ENCODE measurements around the gene MYG1. TPM values are rescaled to one million over a fixed set of nuclear protein-coding genes. Genes with fewer than 3 reads are reported as not detected.
A peak's percentile ranks its signal among the peaks of the same experiment; 100 is the strongest.

MYG1 gene
- total and polyA plus RNA-seq, 2 of the 13 experiments (the other 11 are each of a cell fraction or from before 2014, with no cell fraction given) = 38.6 to 58.0 TPM

DNA sequence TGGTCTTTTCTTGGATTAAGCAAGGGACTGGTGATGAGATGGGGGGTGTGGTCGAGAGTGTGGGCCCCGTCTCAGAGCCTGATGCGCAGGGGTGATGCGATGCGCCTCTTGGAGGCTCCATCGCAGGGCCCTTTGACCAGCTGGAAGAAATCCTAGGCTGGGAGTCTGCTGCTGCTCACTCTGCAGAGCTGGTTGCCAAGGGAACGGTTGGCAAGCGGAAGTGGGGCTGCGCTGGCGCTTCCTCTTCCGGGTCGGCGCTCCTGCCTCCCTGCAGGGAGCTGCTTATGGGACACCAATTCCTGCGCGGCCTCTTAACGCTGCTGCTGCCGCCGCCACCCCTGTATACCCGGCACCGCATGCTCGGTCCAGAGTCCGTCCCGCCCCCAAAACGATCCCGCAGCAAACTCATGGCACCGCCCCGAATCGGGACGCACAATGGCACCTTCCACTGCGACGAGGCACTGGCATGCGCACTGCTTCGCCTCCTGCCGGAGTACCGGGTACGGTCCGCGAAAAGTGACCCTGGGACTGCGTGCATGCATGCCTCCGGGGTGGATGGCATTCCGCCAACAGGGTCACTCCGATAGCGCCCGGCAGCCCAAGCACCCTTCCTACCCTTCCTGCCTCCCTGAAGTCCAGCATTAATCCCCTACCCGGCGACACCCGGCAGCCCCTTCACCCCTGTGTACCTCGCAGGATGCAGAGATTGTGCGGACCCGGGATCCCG, at the start of gene MYG1 (continued):
- TF ChIP-seq, protein P1, sequence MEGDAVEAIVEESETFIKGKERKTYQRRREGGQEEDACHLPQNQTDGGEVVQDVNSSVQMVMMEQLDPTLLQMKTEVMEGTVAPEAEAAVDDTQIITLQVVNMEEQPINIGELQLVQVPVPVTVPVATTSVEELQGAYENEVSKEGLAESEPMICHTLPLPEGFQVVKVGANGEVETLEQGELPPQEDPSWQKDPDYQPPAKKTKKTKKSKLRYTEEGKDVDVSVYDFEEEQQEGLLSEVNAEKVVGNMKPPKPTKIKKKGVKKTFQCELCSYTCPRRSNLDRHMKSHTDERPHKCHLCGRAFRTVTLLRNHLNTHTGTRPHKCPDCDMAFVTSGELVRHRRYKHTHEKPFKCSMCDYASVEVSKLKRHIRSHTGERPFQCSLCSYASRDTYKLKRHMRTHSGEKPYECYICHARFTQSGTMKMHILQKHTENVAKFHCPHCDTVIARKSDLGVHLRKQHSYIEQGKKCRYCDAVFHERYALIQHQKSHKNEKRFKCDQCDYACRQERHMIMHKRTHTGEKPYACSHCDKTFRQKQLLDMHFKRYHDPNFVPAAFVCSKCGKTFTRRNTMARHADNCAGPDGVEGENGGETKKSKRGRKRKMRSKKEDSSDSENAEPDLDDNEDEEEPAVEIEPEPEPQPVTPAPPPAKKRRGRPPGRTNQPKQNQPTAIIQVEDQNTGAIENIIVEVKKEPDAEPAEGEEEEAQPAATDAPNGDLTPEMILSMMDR (CRISPR knock-in tag; IDR thresholded peaks at IDR 0.05) = peak; percentile 59
- peak; percentile 13; the same call in 1 of the 2 replicates for TF ChIP-seq STAG1 (CRISPR knock-in tag; IDR thresholded peaks at IDR 0.05)
- TF ChIP-seq STAT5B (CRISPR knock-in tag; IDR thresholded peaks at IDR 0.05) = peak; percentile 31; the same call in 1 of the 2 replicates
- TF ChIP-seq ZNF792 (CRISPR knock-in tag; IDR thresholded peaks at IDR 0.05) = 0 out of 2 replicates have a peak, but pooled peaks have one; percentile 29
- TF ChIP-seq ZNF788 (CRISPR knock-in tag; IDR thresholded peaks at IDR 0.05; ENCODE audit: borderline replicate concordance) = peak; percentile 85; the same call in 1 of the 2 replicates
- 0 out of 2 replicates have a peak, but pooled peaks have one; percentile 70 for TF ChIP-seq ZBTB1 (CRISPR knock-in tag; IDR thresholded peaks at IDR 0.05; ENCODE audit: borderline replicate concordance)
- TF ChIP-seq ZNF558 (CRISPR knock-in tag; IDR thresholded peaks at IDR 0.05; ENCODE audit: borderline replicate concordance) = no peak; the same call in 1 of the 2 replicates
- peak; percentile 65 for TF ChIP-seq RFX5 (IDR thresholded peaks at IDR 0.05; ENCODE audit: low read depth, low read length)
- TF ChIP-seq MAFF (IDR thresholded peaks at IDR 0.05; ENCODE audit: low read depth, low read length) = no peak
- TF ChIP-seq ASH2L (IDR thresholded peaks at IDR 0.05; ENCODE audit: insufficient read length, low read depth, low read length) = peak; percentile 90
- no peak for TF ChIP-seq CCDC6 (CRISPR knock-in tag; IDR thresholded peaks at IDR 0.05)
- peak; percentile 79 for TF ChIP-seq ZNF441 (CRISPR knock-in tag; IDR thresholded peaks at IDR 0.05; ENCODE audit: borderline replicate concordance)
- TF ChIP-seq, protein P2, sequence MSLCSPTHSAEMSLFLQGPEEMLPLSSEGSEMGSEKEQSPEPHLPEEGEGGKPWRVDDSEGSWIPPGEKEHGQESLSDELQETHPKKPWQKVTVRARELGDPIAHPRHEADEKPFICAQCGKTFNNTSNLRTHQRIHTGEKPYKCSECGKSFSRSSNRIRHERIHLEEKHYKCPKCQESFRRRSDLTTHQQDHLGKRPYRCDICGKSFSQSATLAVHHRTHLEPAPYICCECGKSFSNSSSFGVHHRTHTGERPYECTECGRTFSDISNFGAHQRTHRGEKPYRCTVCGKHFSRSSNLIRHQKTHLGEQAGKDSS (CRISPR knock-in tag; IDR thresholded peaks at IDR 0.05; ENCODE audit: borderline replicate concordance, low read depth) = peak; percentile 92
- no peak for TF ChIP-seq ZFP36L2 (CRISPR knock-in tag; IDR thresholded peaks at IDR 0.05)
- TF ChIP-seq MTF2 (CRISPR knock-in tag; IDR thresholded peaks at IDR 0.05; ENCODE audit: borderline replicate concordance) = no peak
- TF ChIP-seq SMAD1 (CRISPR knock-in tag; IDR thresholded peaks at IDR 0.05; ENCODE audit: borderline replicate concordance, low read depth) = no peak; the same call in 1 of the 2 replicates
- TF ChIP-seq ZNF253 (CRISPR knock-in tag; IDR thresholded peaks at IDR 0.05; ENCODE audit: borderline replicate concordance) = no peak; the same call in 1 of the 2 replicates
- no peak for TF ChIP-seq ZBTB21 (CRISPR knock-in tag; IDR thresholded peaks at IDR 0.05)
- TF ChIP-seq ZNF746 (CRISPR knock-in tag; IDR thresholded peaks at IDR 0.05) = peak; percentile 23; the same call in 1 of the 2 replicates
- TF ChIP-seq, protein P3, sequence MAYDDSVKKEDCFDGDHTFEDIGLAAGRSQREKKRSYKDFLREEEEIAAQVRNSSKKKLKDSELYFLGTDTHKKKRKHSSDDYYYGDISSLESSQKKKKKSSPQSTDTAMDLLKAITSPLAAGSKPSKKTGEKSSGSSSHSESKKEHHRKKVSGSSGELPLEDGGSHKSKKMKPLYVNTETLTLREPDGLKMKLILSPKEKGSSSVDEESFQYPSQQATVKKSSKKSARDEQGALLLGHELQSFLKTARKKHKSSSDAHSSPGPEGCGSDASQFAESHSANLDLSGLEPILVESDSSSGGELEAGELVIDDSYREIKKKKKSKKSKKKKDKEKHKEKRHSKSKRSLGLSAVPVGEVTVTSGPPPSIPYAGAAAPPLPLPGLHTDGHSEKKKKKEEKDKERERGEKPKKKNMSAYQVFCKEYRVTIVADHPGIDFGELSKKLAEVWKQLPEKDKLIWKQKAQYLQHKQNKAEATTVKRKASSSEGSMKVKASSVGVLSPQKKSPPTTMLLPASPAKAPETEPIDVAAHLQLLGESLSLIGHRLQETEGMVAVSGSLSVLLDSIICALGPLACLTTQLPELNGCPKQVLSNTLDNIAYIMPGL (CRISPR knock-in tag; IDR thresholded peaks at IDR 0.05; ENCODE audit: borderline replicate concordance in 1 of 2, low read depth in 1 of 2) = peak; percentile 82 to 87; a peak in 3 of 4 replicates
- peak; percentile 72 for TF ChIP-seq ARNTL (CRISPR knock-in tag; IDR thresholded peaks at IDR 0.05)
- no peak for TF ChIP-seq PHF21A (CRISPR knock-in tag; IDR thresholded peaks at IDR 0.05)
- peak; percentile 72 for TF ChIP-seq ZNF143 (CRISPR knock-in tag; IDR thresholded peaks at IDR 0.05)
- TF ChIP-seq TMF1 (CRISPR knock-in tag; IDR thresholded peaks at IDR 0.05; ENCODE audit: low read depth) = peak; percentile 95
- TF ChIP-seq CREM (IDR thresholded peaks at IDR 0.05) = peak; percentile 69
- no peak for TF ChIP-seq CREM (CRISPR knock-in tag; IDR thresholded peaks at IDR 0.05)
- TF ChIP-seq ZNF33A (CRISPR knock-in tag; IDR thresholded peaks at IDR 0.05; ENCODE audit: borderline replicate concordance) = no peak

Measured in HepG2 (cell line).